HepG2 (cell line): ENCODE results near the gene VGLL4. TPM values are rescaled to one million over a fixed set of nuclear protein-coding genes. Genes with fewer than 3 reads are reported as not detected.

Source experiments
- KDM4B ChIP-seq: sonication (generic); formaldehyde crosslinking; IDR thresholded peaks from 2 replicates; pipeline ENCODE4 v1.4.0; 2020; ENCODE audit warnings: missing genetic modification reagents
- NKX3-1 ChIP-seq: sonication (generic); formaldehyde crosslinking; IDR thresholded peaks from 2 replicates; pipeline ENCODE4 v1.5.0; 2020; ENCODE audit warnings: missing genetic modification reagents
- ZNF282 ChIP-seq: fragments of 450-650 bp; IDR thresholded peaks from 2 replicates; pipeline ENCODE4 v1.6.1; 2018; ENCODE audit not compliant: partially characterized antibody
- ZNF441 ChIP-seq: sonication (generic); formaldehyde crosslinking; IDR thresholded peaks from 2 replicates; pipeline ENCODE4 v1.7.0; 2021; ENCODE audit warnings: missing genetic modification reagents, borderline replicate concordance
- ZNF558 ChIP-seq: sonication (generic); formaldehyde crosslinking; IDR thresholded peaks from 2 replicates; pipeline ENCODE4 v1.9.0; 2022; ENCODE audit warnings: mild to moderate bottlenecking, missing genetic modification reagents, borderline replicate concordance
- ZNF776 ChIP-seq: sonication (generic); formaldehyde crosslinking; IDR thresholded peaks from 2 replicates; pipeline ENCODE4 v1.4.0; 2020; ENCODE audit warnings: mild to moderate bottlenecking, missing genetic modification reagents
- polyA plus RNA-seq, 8 experiments: library from polyadenylated mRNA; depleted of rRNA in 3 of 8; stranded (reverse) in 7 of 8; unstranded in 1 of 8; fragments of >200 nt; fragmentation: Illumina TruSeq in 4 of 8; extraction: Trizol in 4 of 8; gene quantifications; 2 replicates each; pipeline versions ENCODE4 v1.2.1 to v1.2.3, GENCODE V29; 2011 to 2016; ENCODE audit warnings: low read depth in 4 of 8, missing spikeins in 1 of 8, mixed read lengths in 1 of 8; ENCODE audit not compliant: insufficient read depth in 1 of 8
- total RNA-seq, 5 experiments: library from RNA; depleted of rRNA; stranded (reverse); fragments of >200 nt; fragmentation: Illumina TruSeq; extraction: Trizol; gene quantifications; 2 replicates each; pipeline ENCODE4 v1.2.3, GENCODE V29; 2016; ENCODE audit warnings: low read depth in 1 of 5
- TF ChIP-seq, protein P1 (sequence below): sonication (generic); formaldehyde crosslinking; IDR thresholded peaks from 2 replicates; pipeline ENCODE4 v1.5.1; 2020; ENCODE audit warnings: mild to moderate bottlenecking, missing genetic modification reagents, moderate library complexity
- TF ChIP-seq, protein P2 (sequence below): sonication (generic); formaldehyde crosslinking; IDR thresholded peaks from 2 replicates; pipeline ENCODE4 v1.5.0; 2020; ENCODE audit warnings: mild to moderate bottlenecking, missing genetic modification reagents, borderline replicate concordance
- TF ChIP-seq, protein P3 (sequence below): sonication (generic); formaldehyde crosslinking; IDR thresholded peaks from 2 replicates; pipeline ENCODE4 v1.5.0; 2020; ENCODE audit warnings: missing genetic modification reagents, mild to moderate bottlenecking, borderline replicate concordance

Gene VGLL4
- total and polyA plus RNA-seq, 2 of the 13 experiments (the other 11 are each of a cell fraction or from before 2014, with no cell fraction given): 23.2 to 39.0 TPM

DNA sequence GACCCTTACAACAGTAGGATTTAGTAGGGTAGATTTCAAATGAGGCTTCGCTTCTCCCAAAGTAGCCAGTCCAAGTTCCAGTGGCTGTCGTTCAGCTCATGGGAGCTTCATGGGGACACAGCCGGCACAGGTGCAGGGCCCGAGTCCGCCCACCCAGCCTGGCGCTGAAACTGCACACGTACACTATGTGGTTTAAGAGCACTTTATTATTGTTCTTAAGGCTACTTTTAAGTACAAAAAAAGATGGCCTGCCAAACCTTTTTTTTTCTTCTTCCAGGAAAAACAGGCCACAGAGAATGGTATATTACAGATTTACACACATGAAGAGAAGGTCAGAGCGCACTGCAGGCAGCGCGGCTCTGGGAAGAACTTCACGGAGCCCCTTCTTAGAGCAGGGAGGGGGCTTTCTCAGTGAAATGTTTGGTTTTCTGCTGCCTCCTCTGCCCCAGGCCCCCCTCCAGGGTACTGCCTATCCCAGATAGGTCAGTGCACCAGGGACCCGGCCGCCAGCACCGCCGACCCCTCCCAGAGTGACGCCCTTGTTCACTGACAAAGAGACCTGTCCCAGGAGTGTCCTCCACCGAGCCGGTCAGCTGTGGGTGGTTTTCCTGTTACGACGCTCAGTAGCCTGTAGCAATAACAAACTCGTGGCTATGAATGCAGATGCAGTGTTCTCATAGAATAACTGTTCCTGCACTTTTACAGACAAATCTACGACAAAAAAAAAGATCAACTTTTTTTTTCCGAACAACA lies 87.7 kb downstream of the VGLL4 start (continued):
- TF ChIP-seq, protein P1, sequence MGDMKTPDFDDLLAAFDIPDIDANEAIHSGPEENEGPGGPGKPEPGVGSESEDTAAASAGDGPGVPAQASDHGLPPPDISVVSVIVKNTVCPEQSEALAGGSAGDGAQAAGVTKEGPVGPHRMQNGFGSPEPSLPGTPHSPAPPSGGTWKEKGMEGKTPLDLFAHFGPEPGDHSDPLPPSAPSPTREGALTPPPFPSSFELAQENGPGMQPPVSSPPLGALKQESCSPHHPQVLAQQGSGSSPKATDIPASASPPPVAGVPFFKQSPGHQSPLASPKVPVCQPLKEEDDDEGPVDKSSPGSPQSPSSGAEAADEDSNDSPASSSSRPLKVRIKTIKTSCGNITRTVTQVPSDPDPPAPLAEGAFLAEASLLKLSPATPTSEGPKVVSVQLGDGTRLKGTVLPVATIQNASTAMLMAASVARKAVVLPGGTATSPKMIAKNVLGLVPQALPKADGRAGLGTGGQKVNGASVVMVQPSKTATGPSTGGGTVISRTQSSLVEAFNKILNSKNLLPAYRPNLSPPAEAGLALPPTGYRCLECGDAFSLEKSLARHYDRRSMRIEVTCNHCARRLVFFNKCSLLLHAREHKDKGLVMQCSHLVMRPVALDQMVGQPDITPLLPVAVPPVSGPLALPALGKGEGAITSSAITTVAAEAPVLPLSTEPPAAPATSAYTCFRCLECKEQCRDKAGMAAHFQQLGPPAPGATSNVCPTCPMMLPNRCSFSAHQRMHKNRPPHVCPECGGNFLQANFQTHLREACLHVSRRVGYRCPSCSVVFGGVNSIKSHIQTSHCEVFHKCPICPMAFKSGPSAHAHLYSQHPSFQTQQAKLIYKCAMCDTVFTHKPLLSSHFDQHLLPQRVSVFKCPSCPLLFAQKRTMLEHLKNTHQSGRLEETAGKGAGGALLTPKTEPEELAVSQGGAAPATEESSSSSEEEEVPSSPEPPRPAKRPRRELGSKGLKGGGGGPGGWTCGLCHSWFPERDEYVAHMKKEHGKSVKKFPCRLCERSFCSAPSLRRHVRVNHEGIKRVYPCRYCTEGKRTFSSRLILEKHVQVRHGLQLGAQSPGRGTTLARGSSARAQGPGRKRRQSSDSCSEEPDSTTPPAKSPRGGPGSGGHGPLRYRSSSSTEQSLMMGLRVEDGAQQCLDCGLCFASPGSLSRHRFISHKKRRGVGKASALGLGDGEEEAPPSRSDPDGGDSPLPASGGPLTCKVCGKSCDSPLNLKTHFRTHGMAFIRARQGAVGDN (CRISPR knock-in tag): no peak
- TF ChIP-seq ZNF776 (CRISPR knock-in tag): no peak
- no peak for TF ChIP-seq ZNF441
- TF ChIP-seq NKX3-1 (CRISPR knock-in tag): no peak
- no peak for TF ChIP-seq ZNF282
- TF ChIP-seq, protein P2, sequence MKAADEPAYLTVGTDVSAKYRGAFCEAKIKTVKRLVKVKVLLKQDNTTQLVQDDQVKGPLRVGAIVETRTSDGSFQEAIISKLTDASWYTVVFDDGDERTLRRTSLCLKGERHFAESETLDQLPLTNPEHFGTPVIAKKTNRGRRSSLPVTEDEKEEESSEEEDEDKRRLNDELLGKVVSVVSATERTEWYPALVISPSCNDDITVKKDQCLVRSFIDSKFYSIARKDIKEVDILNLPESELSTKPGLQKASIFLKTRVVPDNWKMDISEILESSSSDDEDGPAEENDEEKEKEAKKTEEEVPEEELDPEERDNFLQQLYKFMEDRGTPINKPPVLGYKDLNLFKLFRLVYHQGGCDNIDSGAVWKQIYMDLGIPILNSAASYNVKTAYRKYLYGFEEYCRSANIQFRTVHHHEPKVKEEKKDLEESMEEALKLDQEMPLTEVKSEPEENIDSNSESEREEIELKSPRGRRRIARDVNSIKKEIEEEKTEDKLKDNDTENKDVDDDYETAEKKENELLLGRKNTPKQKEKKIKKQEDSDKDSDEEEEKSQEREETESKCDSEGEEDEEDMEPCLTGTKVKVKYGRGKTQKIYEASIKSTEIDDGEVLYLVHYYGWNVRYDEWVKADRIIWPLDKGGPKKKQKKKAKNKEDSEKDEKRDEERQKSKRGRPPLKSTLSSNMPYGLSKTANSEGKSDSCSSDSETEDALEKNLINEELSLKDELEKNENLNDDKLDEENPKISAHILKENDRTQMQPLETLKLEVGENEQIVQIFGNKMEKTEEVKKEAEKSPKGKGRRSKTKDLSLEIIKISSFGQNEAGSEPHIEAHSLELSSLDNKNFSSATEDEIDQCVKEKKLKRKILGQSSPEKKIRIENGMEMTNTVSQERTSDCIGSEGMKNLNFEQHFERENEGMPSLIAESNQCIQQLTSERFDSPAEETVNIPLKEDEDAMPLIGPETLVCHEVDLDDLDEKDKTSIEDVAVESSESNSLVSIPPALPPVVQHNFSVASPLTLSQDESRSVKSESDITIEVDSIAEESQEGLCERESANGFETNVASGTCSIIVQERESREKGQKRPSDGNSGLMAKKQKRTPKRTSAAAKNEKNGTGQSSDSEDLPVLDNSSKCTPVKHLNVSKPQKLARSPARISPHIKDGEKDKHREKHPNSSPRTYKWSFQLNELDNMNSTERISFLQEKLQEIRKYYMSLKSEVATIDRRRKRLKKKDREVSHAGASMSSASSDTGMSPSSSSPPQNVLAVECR (CRISPR knock-in tag): no peak
- TF ChIP-seq, protein P3, sequence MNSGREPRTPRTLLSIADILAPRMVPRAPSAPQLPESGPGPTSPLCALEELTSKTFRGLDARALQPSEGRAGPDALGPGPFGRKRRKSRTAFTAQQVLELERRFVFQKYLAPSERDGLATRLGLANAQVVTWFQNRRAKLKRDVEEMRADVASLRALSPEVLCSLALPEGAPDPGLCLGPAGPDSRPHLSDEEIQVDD (CRISPR knock-in tag): no peak
- no peak for TF ChIP-seq KDM4B
- no peak for TF ChIP-seq ZNF558 (CRISPR knock-in tag)
